ENCODE measurements around the gene SUN1. TPM values are rescaled to one million over a fixed set of nuclear protein-coding genes. Genes with fewer than 3 reads are reported as not detected.

SUN1 gene
- total RNA-seq, 1 experiment from 2014 or later, result 158 TPM

DNA sequence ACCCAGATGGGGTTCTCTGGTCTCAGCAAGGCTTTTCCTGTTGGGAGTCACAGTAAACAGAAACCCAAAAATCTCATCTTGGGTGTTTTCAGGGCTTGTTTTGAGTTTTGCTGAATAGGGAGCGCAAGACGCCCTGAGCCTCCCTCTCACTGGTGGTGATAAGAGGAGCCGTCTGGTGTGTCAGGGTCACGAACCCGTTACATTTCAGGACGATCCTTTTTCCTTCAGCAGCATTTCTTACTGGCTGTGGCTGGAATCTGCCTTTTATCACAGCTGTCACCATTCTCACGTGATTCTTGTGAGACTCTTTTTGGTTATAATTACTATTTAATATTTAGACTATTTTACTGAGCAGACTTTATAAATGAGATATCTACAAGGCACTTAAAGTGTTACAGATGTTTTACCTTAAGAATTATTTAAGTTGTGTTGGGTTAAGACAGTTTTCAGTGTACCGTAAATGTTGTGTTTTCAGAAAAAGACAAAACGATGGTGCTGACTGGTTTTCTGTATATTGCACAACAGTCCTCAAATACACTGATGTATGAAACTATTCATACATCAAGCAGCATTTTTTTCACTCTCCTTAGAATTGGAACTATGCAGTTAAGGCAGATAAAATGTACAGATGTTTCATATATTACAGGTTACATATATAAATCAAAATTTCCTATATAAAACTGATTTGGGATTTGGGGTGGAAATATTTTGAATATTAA lies 41.9 kb downstream of the SUN1 start:
- peaks cover 51% of the 10 kb centered on the region for H3K36me3 Mint-ChIP-seq
- no peaks in the 10 kb centered on the region for H3K27me3 Mint-ChIP-seq (ENCODE audit: low read depth)
- H3K4me3 Mint-ChIP-seq, result no peak overlapping the region
- POLR2A ChIA-PET, result interaction anchor here (0.6 to 1.0 kb wide), 2 partner anchors 57 to 68 kb away, joined by 4 to 5 read pairs; no protein-coding TSS in a partner anchor
- H3K27ac Mint-ChIP-seq, result peak overlapping the region; percentile 94
- CTCF ChIA-PET, result interaction anchor here (0.5 to 1.5 kb wide), 28 partner anchors 9 to 685 kb away, joined by 3 to 8 read pairs (median 4); partner anchors contain the start of genes GPR146 and SUN1
- H3K9me3 Mint-ChIP-seq, result peaks cover 6% of the 10 kb centered on the region
- no peak for ATAC-seq
- TF ChIP-seq, protein P1, sequence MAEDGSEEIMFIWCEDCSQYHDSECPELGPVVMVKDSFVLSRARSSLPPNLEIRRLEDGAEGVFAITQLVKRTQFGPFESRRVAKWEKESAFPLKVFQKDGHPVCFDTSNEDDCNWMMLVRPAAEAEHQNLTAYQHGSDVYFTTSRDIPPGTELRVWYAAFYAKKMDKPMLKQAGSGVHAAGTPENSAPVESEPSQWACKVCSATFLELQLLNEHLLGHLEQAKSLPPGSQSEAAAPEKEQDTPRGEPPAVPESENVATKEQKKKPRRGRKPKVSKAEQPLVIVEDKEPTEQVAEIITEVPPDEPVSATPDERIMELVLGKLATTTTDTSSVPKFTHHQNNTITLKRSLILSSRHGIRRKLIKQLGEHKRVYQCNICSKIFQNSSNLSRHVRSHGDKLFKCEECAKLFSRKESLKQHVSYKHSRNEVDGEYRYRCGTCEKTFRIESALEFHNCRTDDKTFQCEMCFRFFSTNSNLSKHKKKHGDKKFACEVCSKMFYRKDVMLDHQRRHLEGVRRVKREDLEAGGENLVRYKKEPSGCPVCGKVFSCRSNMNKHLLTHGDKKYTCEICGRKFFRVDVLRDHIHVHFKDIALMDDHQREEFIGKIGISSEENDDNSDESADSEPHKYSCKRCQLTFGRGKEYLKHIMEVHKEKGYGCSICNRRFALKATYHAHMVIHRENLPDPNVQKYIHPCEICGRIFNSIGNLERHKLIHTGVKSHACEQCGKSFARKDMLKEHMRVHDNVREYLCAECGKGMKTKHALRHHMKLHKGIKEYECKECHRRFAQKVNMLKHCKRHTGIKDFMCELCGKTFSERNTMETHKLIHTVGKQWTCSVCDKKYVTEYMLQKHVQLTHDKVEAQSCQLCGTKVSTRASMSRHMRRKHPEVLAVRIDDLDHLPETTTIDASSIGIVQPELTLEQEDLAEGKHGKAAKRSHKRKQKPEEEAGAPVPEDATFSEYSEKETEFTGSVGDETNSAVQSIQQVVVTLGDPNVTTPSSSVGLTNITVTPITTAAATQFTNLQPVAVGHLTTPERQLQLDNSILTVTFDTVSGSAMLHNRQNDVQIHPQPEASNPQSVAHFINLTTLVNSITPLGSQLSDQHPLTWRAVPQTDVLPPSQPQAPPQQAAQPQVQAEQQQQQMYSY (CRISPR knock-in tag; IDR thresholded peaks at IDR 0.05), result no peak
- TF ChIP-seq ZNF317 (CRISPR knock-in tag; IDR thresholded peaks at IDR 0.05; ENCODE audit: borderline replicate concordance, low read depth), result no peak
- no peak for TF ChIP-seq ZNF423 (CRISPR knock-in tag; IDR thresholded peaks at IDR 0.05)
- TF ChIP-seq ZNF232 (CRISPR knock-in tag; IDR thresholded peaks at IDR 0.05), result no peak
- no peak for TF ChIP-seq SOX15 (CRISPR knock-in tag; IDR thresholded peaks at IDR 0.05)
- TF ChIP-seq, protein P2, sequence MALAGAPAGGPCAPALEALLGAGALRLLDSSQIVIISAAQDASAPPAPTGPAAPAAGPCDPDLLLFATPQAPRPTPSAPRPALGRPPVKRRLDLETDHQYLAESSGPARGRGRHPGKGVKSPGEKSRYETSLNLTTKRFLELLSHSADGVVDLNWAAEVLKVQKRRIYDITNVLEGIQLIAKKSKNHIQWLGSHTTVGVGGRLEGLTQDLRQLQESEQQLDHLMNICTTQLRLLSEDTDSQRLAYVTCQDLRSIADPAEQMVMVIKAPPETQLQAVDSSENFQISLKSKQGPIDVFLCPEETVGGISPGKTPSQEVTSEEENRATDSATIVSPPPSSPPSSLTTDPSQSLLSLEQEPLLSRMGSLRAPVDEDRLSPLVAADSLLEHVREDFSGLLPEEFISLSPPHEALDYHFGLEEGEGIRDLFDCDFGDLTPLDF (CRISPR knock-in tag; IDR thresholded peaks at IDR 0.05), result no peak
- TF ChIP-seq, protein P3, sequence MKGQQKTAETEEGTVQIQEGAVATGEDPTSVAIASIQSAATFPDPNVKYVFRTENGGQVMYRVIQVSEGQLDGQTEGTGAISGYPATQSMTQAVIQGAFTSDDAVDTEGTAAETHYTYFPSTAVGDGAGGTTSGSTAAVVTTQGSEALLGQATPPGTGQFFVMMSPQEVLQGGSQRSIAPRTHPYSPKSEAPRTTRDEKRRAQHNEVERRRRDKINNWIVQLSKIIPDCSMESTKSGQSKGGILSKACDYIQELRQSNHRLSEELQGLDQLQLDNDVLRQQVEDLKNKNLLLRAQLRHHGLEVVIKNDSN (CRISPR knock-in tag; IDR thresholded peaks at IDR 0.05), result no peak
- no peak for TF ChIP-seq NFYB (CRISPR knock-in tag; conservative IDR thresholded peaks at IDR 0.05; ENCODE audit: low read depth)
- TF ChIP-seq, protein P4, sequence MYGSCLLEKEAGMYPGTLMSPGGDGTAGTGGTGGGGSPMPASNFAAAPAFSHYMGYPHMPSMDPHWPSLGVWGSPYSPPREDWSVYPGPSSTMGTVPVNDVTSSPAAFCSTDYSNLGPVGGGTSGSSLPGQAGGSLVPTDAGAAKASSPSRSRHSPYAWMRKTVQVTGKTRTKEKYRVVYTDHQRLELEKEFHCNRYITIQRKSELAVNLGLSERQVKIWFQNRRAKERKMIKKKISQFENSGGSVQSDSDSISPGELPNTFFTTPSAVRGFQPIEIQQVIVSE (CRISPR knock-in tag; IDR thresholded peaks at IDR 0.05; ENCODE audit: borderline replicate concordance), result no peak
- peaks cover 13% of the 10 kb centered on the region for H3K4me1 Mint-ChIP-seq
- no peak for DNase-seq (ENCODE audit: low spot score)

DNA sequence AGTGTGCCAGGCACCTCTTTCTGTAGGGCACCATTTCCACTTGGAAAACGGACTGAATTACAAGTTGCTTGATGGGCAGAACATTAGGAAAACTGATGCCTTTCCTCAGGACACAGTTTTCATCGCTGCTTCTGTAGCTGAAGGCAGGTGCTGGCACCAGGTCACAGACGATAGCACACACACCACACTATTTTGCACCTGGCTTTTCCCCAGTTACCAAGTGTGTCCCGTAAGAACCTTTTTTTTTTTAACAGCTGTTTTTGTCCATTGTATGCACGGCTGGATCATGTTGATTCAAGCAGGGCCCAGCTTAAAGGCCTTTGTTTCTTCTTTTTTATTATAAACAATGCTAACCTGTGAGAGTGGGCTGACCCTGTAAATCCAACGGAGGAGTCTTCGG lies 42.8 kb downstream of the SUN1 start:
- ChIA-PET CTCF (no interaction called here), POLR2A (no interaction called here)
- Mint-ChIP-seq H3K36me3 (peaks cover 45% of the 10 kb centered on the region), H3K27me3 (ENCODE audit: low read depth) (no peaks in the 10 kb centered on the region), H3K4me3 (no peak overlapping the region), H3K27ac (peak overlapping the region; percentile 82), H3K4me1 (peaks cover 15% of the 10 kb centered on the region), H3K9me3 (peaks cover 6% of the 10 kb centered on the region)
- DNase-seq (ENCODE audit: low spot score) (no peak), ATAC-seq (no peak)
- TF ChIP-seq, protein P5, sequence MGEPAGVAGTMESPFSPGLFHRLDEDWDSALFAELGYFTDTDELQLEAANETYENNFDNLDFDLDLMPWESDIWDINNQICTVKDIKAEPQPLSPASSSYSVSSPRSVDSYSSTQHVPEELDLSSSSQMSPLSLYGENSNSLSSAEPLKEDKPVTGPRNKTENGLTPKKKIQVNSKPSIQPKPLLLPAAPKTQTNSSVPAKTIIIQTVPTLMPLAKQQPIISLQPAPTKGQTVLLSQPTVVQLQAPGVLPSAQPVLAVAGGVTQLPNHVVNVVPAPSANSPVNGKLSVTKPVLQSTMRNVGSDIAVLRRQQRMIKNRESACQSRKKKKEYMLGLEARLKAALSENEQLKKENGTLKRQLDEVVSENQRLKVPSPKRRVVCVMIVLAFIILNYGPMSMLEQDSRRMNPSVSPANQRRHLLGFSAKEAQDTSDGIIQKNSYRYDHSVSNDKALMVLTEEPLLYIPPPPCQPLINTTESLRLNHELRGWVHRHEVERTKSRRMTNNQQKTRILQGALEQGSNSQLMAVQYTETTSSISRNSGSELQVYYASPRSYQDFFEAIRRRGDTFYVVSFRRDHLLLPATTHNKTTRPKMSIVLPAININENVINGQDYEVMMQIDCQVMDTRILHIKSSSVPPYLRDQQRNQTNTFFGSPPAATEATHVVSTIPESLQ (CRISPR knock-in tag; IDR thresholded peaks at IDR 0.05), result no peak
- no peak for TF ChIP-seq ETV6 (CRISPR knock-in tag; IDR thresholded peaks at IDR 0.05)
- TF ChIP-seq MXD4 (CRISPR knock-in tag; IDR thresholded peaks at IDR 0.05; ENCODE audit: borderline replicate concordance), result no peak
- TF ChIP-seq ZNF232 (CRISPR knock-in tag; IDR thresholded peaks at IDR 0.05), result no peak
- TF ChIP-seq, protein P6, sequence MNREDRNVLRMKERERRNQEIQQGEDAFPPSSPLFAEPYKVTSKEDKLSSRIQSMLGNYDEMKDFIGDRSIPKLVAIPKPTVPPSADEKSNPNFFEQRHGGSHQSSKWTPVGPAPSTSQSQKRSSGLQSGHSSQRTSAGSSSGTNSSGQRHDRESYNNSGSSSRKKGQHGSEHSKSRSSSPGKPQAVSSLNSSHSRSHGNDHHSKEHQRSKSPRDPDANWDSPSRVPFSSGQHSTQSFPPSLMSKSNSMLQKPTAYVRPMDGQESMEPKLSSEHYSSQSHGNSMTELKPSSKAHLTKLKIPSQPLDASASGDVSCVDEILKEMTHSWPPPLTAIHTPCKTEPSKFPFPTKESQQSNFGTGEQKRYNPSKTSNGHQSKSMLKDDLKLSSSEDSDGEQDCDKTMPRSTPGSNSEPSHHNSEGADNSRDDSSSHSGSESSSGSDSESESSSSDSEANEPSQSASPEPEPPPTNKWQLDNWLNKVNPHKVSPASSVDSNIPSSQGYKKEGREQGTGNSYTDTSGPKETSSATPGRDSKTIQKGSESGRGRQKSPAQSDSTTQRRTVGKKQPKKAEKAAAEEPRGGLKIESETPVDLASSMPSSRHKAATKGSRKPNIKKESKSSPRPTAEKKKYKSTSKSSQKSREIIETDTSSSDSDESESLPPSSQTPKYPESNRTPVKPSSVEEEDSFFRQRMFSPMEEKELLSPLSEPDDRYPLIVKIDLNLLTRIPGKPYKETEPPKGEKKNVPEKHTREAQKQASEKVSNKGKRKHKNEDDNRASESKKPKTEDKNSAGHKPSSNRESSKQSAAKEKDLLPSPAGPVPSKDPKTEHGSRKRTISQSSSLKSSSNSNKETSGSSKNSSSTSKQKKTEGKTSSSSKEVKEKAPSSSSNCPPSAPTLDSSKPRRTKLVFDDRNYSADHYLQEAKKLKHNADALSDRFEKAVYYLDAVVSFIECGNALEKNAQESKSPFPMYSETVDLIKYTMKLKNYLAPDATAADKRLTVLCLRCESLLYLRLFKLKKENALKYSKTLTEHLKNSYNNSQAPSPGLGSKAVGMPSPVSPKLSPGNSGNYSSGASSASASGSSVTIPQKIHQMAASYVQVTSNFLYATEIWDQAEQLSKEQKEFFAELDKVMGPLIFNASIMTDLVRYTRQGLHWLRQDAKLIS (CRISPR knock-in tag; IDR thresholded peaks at IDR 0.05; ENCODE audit: borderline replicate concordance), result no peak
- TF ChIP-seq JUN (CRISPR knock-in tag; IDR thresholded peaks at IDR 0.05), result no peak
- no peak for TF ChIP-seq FOXJ3 (CRISPR knock-in tag; IDR thresholded peaks at IDR 0.05; ENCODE audit: borderline replicate concordance)
- TF ChIP-seq NFYB (CRISPR knock-in tag; conservative IDR thresholded peaks at IDR 0.05; ENCODE audit: low read depth), result no peak
- TF ChIP-seq ESRRA (CRISPR knock-in tag; IDR thresholded peaks at IDR 0.05; ENCODE audit: borderline replicate concordance), result no peak
- no peak for TF ChIP-seq NR3C1 (CRISPR knock-in tag; conservative IDR thresholded peaks at IDR 0.05; ENCODE audit: low read depth)
